SK-N-SH (cell line): ENCODE measurements around the gene IMPG2. TPM values are rescaled to one million over a fixed set of nuclear protein-coding genes. Genes with fewer than 3 reads are reported as not detected.

Experiments
- CTCF ChIA-PET: fragments of 300-600, 350-600 bp; formaldehyde crosslinking; extraction: SDS; loops from one replicate; lab custom pipeline; 2021; lab: Yijun Ruan, JAX
- POLR2A ChIA-PET: fragments of 350-600 bp; sonication (Branson Sonifier 250); formaldehyde crosslinking; extraction: SDS; loops from one replicate; lab custom pipeline; 2020; ENCODE audit warnings: antibody characterized with exemption, inconsistent platforms; lab: Yijun Ruan, JAX
- DNase-seq: peaks from one replicate; pipeline ENCODE4 v3.0.0; 2012
- H2AFZ ChIP-seq: fragments of 200-600 bp; sonication (generic); 2 replicates; pipeline ENCODE4 v1.8.1; 2016; ENCODE audit warnings: antibody characterized with exemption, mild to moderate bottlenecking, low read depth
- H3F3A ChIP-seq: fragments of 200-600 bp; sonication (generic); replicated peaks from 2 replicates; pipeline ENCODE3; 2016; ENCODE audit warnings: antibody characterized with exemption, mild to moderate bottlenecking; ENCODE audit not compliant: insufficient read depth
- H3K27ac ChIP-seq, 2 experiments: fragments of 200-500 bp in 1 of 2; fragments of 200-600 bp in 1 of 2; sonication (Bioruptor generic) in 1 of 2; sonication (generic), shearing (Covaris generic) in 1 of 2; 2 replicates each; pipeline versions ENCODE4 v1.5.1 to v1.6.1; 2014 to 2016; ENCODE audit warnings: low read depth in 2 of 2, inconsistent platforms in 1 of 2, low read length in 1 of 2, mild to moderate bottlenecking in 1 of 2, mixed read lengths in 1 of 2
- H3K27me3 ChIP-seq: fragments of 200-600 bp; sonication (generic), shearing (Covaris generic); 2 replicates; pipeline ENCODE4 v1.6.1; 2016; ENCODE audit warnings: mixed run types; ENCODE audit not compliant: insufficient read depth
- H3K36me3 ChIP-seq, 2 experiments: fragments of 200-500 bp in 1 of 2; fragments of 200-600 bp in 1 of 2; sonication (Bioruptor generic) in 1 of 2; sonication (generic) in 1 of 2; replicated peaks in 1 of 2; 2 replicates each; pipeline versions ENCODE3 to v1.5.1; 2014 to 2016; ENCODE audit warnings: low read length in 1 of 2, mild to moderate bottlenecking in 1 of 2; ENCODE audit not compliant: insufficient read depth in 2 of 2, control insufficient read depth in 1 of 2
- H3K4me1 ChIP-seq, 2 experiments: fragments of 200-500 bp in 1 of 2; fragments of 200-600 bp in 1 of 2; sonication (Bioruptor generic) in 1 of 2; sonication (generic), shearing (Covaris generic) in 1 of 2; 2 replicates each; pipeline versions ENCODE4 v1.5.1 to v1.6.1; 2014 to 2016; ENCODE audit warnings: low read depth in 1 of 2, low read length in 1 of 2, mixed run types in 1 of 2; ENCODE audit not compliant: insufficient read depth in 2 of 2, control insufficient read depth in 1 of 2
- H3K4me2 ChIP-seq: fragments of 200-600 bp; sonication (generic), shearing (Covaris generic); 2 replicates; pipeline ENCODE4 v1.6.1; 2017; ENCODE audit warnings: mixed run types
- H3K4me3 ChIP-seq, 2 experiments: fragments of 200-500 bp in 1 of 2; fragments of 200-600 bp in 1 of 2; sonication (Bioruptor generic) in 1 of 2; sonication (generic), shearing (Covaris generic) in 1 of 2; 2 replicates each; pipeline versions ENCODE4 v1.5.1 to v1.8.1; 2014 to 2016; ENCODE audit warnings: low read depth in 2 of 2, inconsistent platforms in 1 of 2, low read length in 1 of 2, mild to moderate bottlenecking in 1 of 2, mixed read lengths in 1 of 2, moderate library complexity in 1 of 2
- H3K79me2 ChIP-seq: fragments of 200-600 bp; sonication (generic); 2 replicates; pipeline ENCODE4 v1.8.1; 2017; ENCODE audit warnings: mild to moderate bottlenecking; ENCODE audit not compliant: insufficient read depth
- H3K9ac ChIP-seq: fragments of 200-600 bp; sonication (generic); 2 replicates; pipeline ENCODE4 v1.6.1; 2017; ENCODE audit warnings: mixed run types
- H3K9me2 ChIP-seq: fragments of 200-600 bp; sonication (generic); 2 replicates; pipeline ENCODE4 v1.6.1; 2017; ENCODE audit warnings: mixed run types
- H3K9me3 ChIP-seq: fragments of 200-600 bp; sonication (generic); 2 replicates; pipeline ENCODE4 v1.6.1; 2017; ENCODE audit warnings: mixed run types, mild to moderate bottlenecking, moderate library complexity
- H4K20me1 ChIP-seq: fragments of 200-600 bp; sonication (generic); 2 replicates; pipeline ENCODE4 v1.6.1; 2017; ENCODE audit warnings: mild to moderate bottlenecking, mixed run types; ENCODE audit not compliant: insufficient read depth
- CHD2 ChIP-seq: fragments of 150-350 bp; IDR thresholded peaks from 2 replicates; pipeline ENCODE4 v1.6.1; 2018; ENCODE audit warnings: low read length; ENCODE audit not compliant: partially characterized antibody
- CTCF ChIP-seq: fragments of 200-600 bp; sonication (generic); IDR thresholded peaks from 2 replicates; pipeline ENCODE4 v1.6.1; 2017; ENCODE audit warnings: antibody characterized with exemption, mild to moderate bottlenecking, moderate library complexity
- EZH2phosphoT487 ChIP-seq: fragments of 200-600 bp; sonication (generic); IDR thresholded peaks from 2 replicates; pipeline ENCODE4 v1.6.1; 2017; ENCODE audit warnings: low read depth, mixed run types, mild to moderate bottlenecking, antibody characterized with exemption, moderate library complexity, borderline replicate concordance
- FOSL2 ChIP-seq: IDR thresholded peaks from 2 replicates; pipeline ENCODE4 v1.4.0; 2012; ENCODE audit warnings: low read depth, mild to moderate bottlenecking, moderate library complexity, borderline replicate concordance
- FOXJ3 ChIP-seq: sonication (generic); formaldehyde crosslinking; IDR thresholded peaks from 2 replicates; pipeline ENCODE4 v1.5.1; 2020; ENCODE audit warnings: mild to moderate bottlenecking, missing genetic modification reagents
- GABPA ChIP-seq: IDR thresholded peaks from 2 replicates; pipeline ENCODE4 v1.4.0; 2012; ENCODE audit warnings: low read depth, mild to moderate bottlenecking
- GATA2 ChIP-seq: sonication (generic); formaldehyde crosslinking; IDR thresholded peaks from 2 replicates; pipeline ENCODE4 v1.5.0; 2020; ENCODE audit warnings: mild to moderate bottlenecking, missing genetic modification reagents
- JUND ChIP-seq: IDR thresholded peaks from 2 replicates; pipeline ENCODE4 v1.4.0; 2012
- MXI1 ChIP-seq: IDR thresholded peaks from 2 replicates; pipeline ENCODE4 v1.6.1; 2012; ENCODE audit warnings: mild to moderate bottlenecking, low read depth, low read length, improper control_type of control experiment
- NRF1 ChIP-seq: IDR thresholded peaks from 2 replicates; pipeline ENCODE4 v1.6.1; 2012; ENCODE audit warnings: low read depth, mild to moderate bottlenecking, low read length
- POLR2AphosphoS5 ChIP-seq: IDR thresholded peaks from 2 replicates; pipeline ENCODE4 v1.6.1; 2012; ENCODE audit warnings: low read depth, low read length
- RCOR1 ChIP-seq: fragments of 150-350 bp; IDR thresholded peaks from 2 replicates; pipeline ENCODE4 v1.6.1; 2017; ENCODE audit warnings: antibody characterized with exemption, low read length
- RFX5 ChIP-seq: IDR thresholded peaks from 2 replicates; pipeline ENCODE4 v1.6.1; 2012; ENCODE audit warnings: mild to moderate bottlenecking, improper control_type of control experiment, low read length
- RXRA ChIP-seq: IDR thresholded peaks from 2 replicates; pipeline ENCODE4 v1.4.0; 2012; ENCODE audit warnings: low read depth, mild to moderate bottlenecking, borderline replicate concordance
- SIN3A ChIP-seq: IDR thresholded peaks from 2 replicates; pipeline ENCODE4 v1.6.1; 2012; ENCODE audit warnings: low read depth, mild to moderate bottlenecking, low read length, moderate library complexity, borderline replicate concordance
- TEAD4 ChIP-seq: IDR thresholded peaks from 2 replicates; pipeline ENCODE4 v1.4.0; 2012; ENCODE audit warnings: mild to moderate bottlenecking, borderline replicate concordance; ENCODE audit not compliant: insufficient read depth
- USF1 ChIP-seq: IDR thresholded peaks from 2 replicates; pipeline ENCODE4 v1.4.0; 2012; ENCODE audit warnings: low read depth, borderline replicate concordance
- polyA plus RNA-seq, 3 experiments: library from polyadenylated mRNA; depleted of rRNA; stranded (reverse); fragments of >200 nt; gene quantifications; 2 replicates each; pipeline ENCODE4 v1.2.3, GENCODE V29; 2012
- TF ChIP-seq, protein P1 (sequence below): fragments of 150-350 bp; IDR thresholded peaks from 2 replicates; pipeline ENCODE4 v1.6.1; 2016; ENCODE audit warnings: mild to moderate bottlenecking, low read depth, low read length

IMPG2 gene
- polyA plus RNA-seq, 1 of the 3 experiments (the other 2 are of a cell fraction), result 0.03 TPM

DNA sequence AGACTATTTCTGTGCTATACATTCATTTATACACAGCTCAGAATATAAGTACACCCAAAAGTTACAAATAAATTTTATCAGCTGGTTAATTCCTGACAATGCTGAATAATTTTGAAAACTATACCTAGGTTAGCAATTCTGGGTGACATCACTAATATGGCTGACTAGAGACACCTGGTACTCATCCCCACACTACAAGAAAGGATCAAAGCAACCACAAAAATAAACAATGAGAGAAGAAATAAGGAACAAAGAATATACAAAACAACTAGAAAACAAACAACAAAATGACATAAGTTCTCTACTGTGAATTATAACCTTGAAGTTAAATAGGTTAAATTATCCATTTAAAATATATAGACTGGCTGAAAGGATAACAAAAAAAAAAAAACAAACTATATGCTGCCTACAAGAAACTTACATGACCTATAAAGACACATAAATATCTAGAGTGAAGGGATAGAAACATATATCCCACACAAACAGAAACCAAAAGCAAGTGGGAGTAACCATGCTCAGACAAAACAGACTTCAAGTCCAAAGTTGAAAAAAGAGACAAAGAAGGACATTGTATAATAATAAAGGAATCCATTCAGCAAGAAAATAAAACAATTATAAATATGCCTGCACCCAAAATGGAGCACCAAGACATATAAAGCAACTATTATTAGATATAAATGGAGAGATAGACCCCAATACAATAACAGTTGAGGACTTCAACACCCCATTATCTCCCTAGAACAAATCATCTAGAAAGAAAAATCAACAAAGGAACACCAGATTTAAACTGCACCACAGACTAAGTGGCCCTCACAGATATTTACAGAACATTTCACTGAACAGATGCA, 57.8 kb downstream of the IMPG2 start:
- CTCF ChIA-PET, result no interaction called here

More for the DNA sequence above, 57.8 kb downstream of the IMPG2 start:
- no peak for DNase-seq
- peaks cover 10% of the 10 kb centered on the region for H3F3A ChIP-seq
- no peak overlapping the region for H2AFZ ChIP-seq
- no peaks in the 10 kb centered on the region for H3K9me2 ChIP-seq
- POLR2A ChIA-PET, result no interaction called here
- H3K9me3 ChIP-seq, result 0 out of 2 replicates have a peak, but pooled peaks cover 7% of the 10 kb centered on the region
- no peaks in the 10 kb centered on the region for H3K27me3 ChIP-seq
- H3K79me2 ChIP-seq, result no peaks in the 10 kb centered on the region
- H3K9ac ChIP-seq, result no peak overlapping the region
- H4K20me1 ChIP-seq, result no peaks in the 10 kb centered on the region
- TF ChIP-seq FOSL2 (no peak), RCOR1 (no peak), FOXJ3 (CRISPR knock-in tag) (no peak), RFX5 (no peak), JUND (no peak), RXRA (no peak), USF1 (no peak), SIN3A (no peak), CHD2 (no peak), GATA2 (CRISPR knock-in tag) (no peak), TEAD4 (no peak), POLR2AphosphoS5 (no peak), GABPA (no peak), MXI1 (no peak), CTCF (no peak), NRF1 (no peak), EZH2phosphoT487 (no peak)
- TF ChIP-seq, protein P1, sequence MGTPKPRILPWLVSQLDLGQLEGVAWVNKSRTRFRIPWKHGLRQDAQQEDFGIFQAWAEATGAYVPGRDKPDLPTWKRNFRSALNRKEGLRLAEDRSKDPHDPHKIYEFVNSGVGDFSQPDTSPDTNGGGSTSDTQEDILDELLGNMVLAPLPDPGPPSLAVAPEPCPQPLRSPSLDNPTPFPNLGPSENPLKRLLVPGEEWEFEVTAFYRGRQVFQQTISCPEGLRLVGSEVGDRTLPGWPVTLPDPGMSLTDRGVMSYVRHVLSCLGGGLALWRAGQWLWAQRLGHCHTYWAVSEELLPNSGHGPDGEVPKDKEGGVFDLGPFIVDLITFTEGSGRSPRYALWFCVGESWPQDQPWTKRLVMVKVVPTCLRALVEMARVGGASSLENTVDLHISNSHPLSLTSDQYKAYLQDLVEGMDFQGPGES, result no peak
- no peak overlapping the region for H3K27ac ChIP-seq
- no peak overlapping the region for H3K4me2 ChIP-seq
- H3K4me3 ChIP-seq, result no peak overlapping the region
- H3K4me1 ChIP-seq, result 0 out of 4 replicates have a peak, but pooled peaks cover 0 to 10% of the 10 kb centered on the region in 2 experiments
- H3K36me3 ChIP-seq, result no peaks in the 10 kb centered on the region
